ENCODE measurements around the gene EFCAB14.

- TF ChIP-seq CTCF (IDR thresholded peaks at IDR 0.05; ENCODE audit: low read depth, low read length) (no peak), EZH2phosphoT487 (IDR thresholded peaks at IDR 0.05; ENCODE audit: low read depth) (no peak)
Measured at GRCh38 chr1:46690931-46691421, 27.9 kb downstream of the EFCAB14 start.

All from OCI-LY3 (cell line).